Vagina (tissue), 2 donors: ENCODE data around the gene DCST2. TPM values are rescaled to one million over a fixed set of nuclear protein-coding genes. Genes with fewer than 3 reads are reported as not detected.

Source experiments
- DNase-seq, 2 donors: peaks; one replicate each; pipeline ENCODE4 v3.0.0-alpha.2; 2017; ENCODE audit errors: extremely low spot score in 2 of 2
- H3K27ac ChIP-seq: fragments of 200-600 bp; sonication (generic); one replicate; pipeline ENCODE4 v1.5.1; 2019
- H3K27me3 ChIP-seq: fragments of 200-600 bp; sonication (generic); one replicate; pipeline ENCODE4 v1.5.1; 2019
- H3K36me3 ChIP-seq, 2 donors: fragments of 200-600 bp; sonication (generic); one replicate each; pipeline ENCODE4 v1.5.1; 2017 to 2019
- H3K4me1 ChIP-seq: fragments of 200-600 bp; sonication (generic); one replicate; pipeline ENCODE4 v1.5.1; 2019
- H3K4me3 ChIP-seq, 2 donors: fragments of 200-600 bp; sonication (generic); 1 replicate in 1 of 2; 2 replicates in 1 of 2; pipeline ENCODE4 v1.5.1; 2016 to 2019
- H3K9me3 ChIP-seq: fragments of 200-600 bp; sonication (generic); one replicate; pipeline ENCODE4 v1.5.1; 2019
- POLR2A ChIP-seq, 2 donors: fragments of 450-650 bp; IDR thresholded peaks; one replicate each; pipeline ENCODE4 v1.6.1; 2017; ENCODE audit warnings: antibody characterized with exemption in 2 of 2, mild to moderate bottlenecking in 2 of 2, moderate library complexity in 2 of 2
- POLR2AphosphoS5 ChIP-seq, 2 donors: sonication (generic); formaldehyde crosslinking; IDR thresholded peaks; one replicate each; pipeline ENCODE4 v1.9.0; 2017; ENCODE audit warnings: antibody characterized with exemption in 2 of 2, mild to moderate bottlenecking in 2 of 2, low read depth in 1 of 2; ENCODE audit not compliant: insufficient read depth in 1 of 2
- intact Hi-C: fragments of 100-400 bp; cut with DNase I; formaldehyde crosslinking; loops from one replicate; pipeline ENCODE4 v1.15.1; 2023
- total RNA-seq: library from RNA; depleted of rRNA; stranded (reverse); fragments of >200 nt; gene quantifications from one replicate; pipeline ENCODE4 v1.2.3, GENCODE V29; 2016
- TF ChIP-seq, protein P1 (sequence below), 3 experiments: fragments of 450-650 bp in 2 of 3; fragments of 200-600 bp in 1 of 3; sonication (generic) in 1 of 3; IDR thresholded peaks; one replicate each; pipeline ENCODE4 v1.5.1; 2017 to 2019; ENCODE audit warnings: antibody characterized with exemption in 3 of 3, mild to moderate bottlenecking in 2 of 3, moderate library complexity in 2 of 3

The DCST2 gene
- total RNA-seq, 1 donor from 2014 or later: 7.9 TPM

- peak overlapping the region; percentile 60 for H3K27ac ChIP-seq
- peak overlapping the region in 1 of 2 donors; percentile 43 for H3K4me3 ChIP-seq
- H3K4me1 ChIP-seq: peaks cover 41% of the 10 kb centered on the region
- no peak for DNase-seq
- no peaks in the 10 kb centered on the region for H3K36me3 ChIP-seq
- TF ChIP-seq POLR2AphosphoS5 (IDR thresholded peaks at IDR 0.05; ENCODE audit: insufficient read depth in 1 of 2, low read depth in 1 of 2) (no peak), POLR2A (IDR thresholded peaks at IDR 0.05) (no peak)
- TF ChIP-seq, protein P1, sequence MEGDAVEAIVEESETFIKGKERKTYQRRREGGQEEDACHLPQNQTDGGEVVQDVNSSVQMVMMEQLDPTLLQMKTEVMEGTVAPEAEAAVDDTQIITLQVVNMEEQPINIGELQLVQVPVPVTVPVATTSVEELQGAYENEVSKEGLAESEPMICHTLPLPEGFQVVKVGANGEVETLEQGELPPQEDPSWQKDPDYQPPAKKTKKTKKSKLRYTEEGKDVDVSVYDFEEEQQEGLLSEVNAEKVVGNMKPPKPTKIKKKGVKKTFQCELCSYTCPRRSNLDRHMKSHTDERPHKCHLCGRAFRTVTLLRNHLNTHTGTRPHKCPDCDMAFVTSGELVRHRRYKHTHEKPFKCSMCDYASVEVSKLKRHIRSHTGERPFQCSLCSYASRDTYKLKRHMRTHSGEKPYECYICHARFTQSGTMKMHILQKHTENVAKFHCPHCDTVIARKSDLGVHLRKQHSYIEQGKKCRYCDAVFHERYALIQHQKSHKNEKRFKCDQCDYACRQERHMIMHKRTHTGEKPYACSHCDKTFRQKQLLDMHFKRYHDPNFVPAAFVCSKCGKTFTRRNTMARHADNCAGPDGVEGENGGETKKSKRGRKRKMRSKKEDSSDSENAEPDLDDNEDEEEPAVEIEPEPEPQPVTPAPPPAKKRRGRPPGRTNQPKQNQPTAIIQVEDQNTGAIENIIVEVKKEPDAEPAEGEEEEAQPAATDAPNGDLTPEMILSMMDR (IDR thresholded peaks at IDR 0.05): no peak
- intact Hi-C loops: no loop called here
- H3K9me3 ChIP-seq: no peaks in the 10 kb centered on the region
- peaks cover 24% of the 10 kb centered on the region for H3K27me3 ChIP-seq
These were observed 44.3 kb upstream of the DCST2 start for GRCh38 chr1:155077758-155078445.

GRCh38 chr1:155077346-155077745 lies 43.8 kb upstream of the DCST2 start:
- intact Hi-C loops: no loop called here
- H3K9me3 ChIP-seq: no peaks in the 10 kb centered on the region
- H3K27me3 ChIP-seq: peaks cover 20% of the 10 kb centered on the region
- no peak for DNase-seq
- H3K36me3 ChIP-seq: no peaks in the 10 kb centered on the region
- no peak for TF ChIP-seq POLR2AphosphoS5 (IDR thresholded peaks at IDR 0.05; ENCODE audit: insufficient read depth in 1 of 2, low read depth in 1 of 2)
- TF ChIP-seq, protein P1 (IDR thresholded peaks at IDR 0.05): no peak
- TF ChIP-seq POLR2A (IDR thresholded peaks at IDR 0.05): no peak
- peak overlapping the region; percentile 60 for H3K27ac ChIP-seq
- peaks cover 39% of the 10 kb centered on the region for H3K4me1 ChIP-seq
- H3K4me3 ChIP-seq: no peak overlapping the region

DNA sequence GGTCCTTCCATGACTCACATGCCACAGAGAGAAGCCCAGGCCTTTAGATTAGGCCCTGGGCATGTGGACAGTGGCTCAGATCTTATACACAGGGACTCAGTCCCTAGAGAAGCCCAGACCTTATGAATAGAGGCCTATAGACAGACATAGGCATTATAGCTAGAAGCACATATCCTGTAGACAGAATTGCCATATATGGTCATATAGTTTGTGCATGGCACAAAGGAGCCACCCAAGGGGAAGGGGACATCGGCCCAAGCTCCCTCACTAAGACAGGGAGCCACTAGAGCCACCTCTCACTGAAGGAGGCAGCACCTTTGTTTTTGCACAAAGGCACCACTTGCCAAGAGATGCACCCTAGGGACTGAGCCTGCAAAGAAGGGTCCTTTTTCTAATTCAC lies 42.8 kb upstream of the DCST2 start:
- Histone ChIP-seq H3K4me3 (no peak overlapping the region), H3K27ac (no peak overlapping the region), H3K4me1 (peaks cover 36% of the 10 kb centered on the region), H3K9me3 (no peaks in the 10 kb centered on the region), H3K36me3 (no peaks in the 10 kb centered on the region), H3K27me3 (peaks cover 13% of the 10 kb centered on the region)
- TF ChIP-seq POLR2AphosphoS5 (IDR thresholded peaks at IDR 0.05; ENCODE audit: insufficient read depth in 1 of 2, low read depth in 1 of 2): no peak
- TF ChIP-seq, protein P1 (IDR thresholded peaks at IDR 0.05): no peak
- no peak for TF ChIP-seq POLR2A (IDR thresholded peaks at IDR 0.05)
- intact Hi-C loops: no loop called here
- no peak for DNase-seq

- Histone ChIP-seq H3K36me3 (no peaks in the 10 kb centered on the region), H3K27me3 (peaks cover 6% of the 10 kb centered on the region), H3K4me3 (no peak overlapping the region), H3K27ac (no peak overlapping the region), H3K4me1 (peaks cover 36% of the 10 kb centered on the region), H3K9me3 (no peaks in the 10 kb centered on the region)
- no peak for TF ChIP-seq POLR2AphosphoS5 (IDR thresholded peaks at IDR 0.05; ENCODE audit: insufficient read depth in 1 of 2, low read depth in 1 of 2)
- TF ChIP-seq, protein P1 (IDR thresholded peaks at IDR 0.05): no peak
- no peak for TF ChIP-seq POLR2A (IDR thresholded peaks at IDR 0.05)
- intact Hi-C loops: no loop called here
- no peak for DNase-seq
These were observed 42.0 kb upstream of the DCST2 start for GRCh38 chr1:155075535-155075934.
